ENCODE results near the gene SERPINA10.
A peak's percentile ranks its signal among the peaks of the same experiment; 100 is the strongest.

Gene SERPINA10, protein sequence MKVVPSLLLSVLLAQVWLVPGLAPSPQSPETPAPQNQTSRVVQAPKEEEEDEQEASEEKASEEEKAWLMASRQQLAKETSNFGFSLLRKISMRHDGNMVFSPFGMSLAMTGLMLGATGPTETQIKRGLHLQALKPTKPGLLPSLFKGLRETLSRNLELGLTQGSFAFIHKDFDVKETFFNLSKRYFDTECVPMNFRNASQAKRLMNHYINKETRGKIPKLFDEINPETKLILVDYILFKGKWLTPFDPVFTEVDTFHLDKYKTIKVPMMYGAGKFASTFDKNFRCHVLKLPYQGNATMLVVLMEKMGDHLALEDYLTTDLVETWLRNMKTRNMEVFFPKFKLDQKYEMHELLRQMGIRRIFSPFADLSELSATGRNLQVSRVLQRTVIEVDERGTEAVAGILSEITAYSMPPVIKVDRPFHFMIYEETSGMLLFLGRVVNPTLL

DNA sequence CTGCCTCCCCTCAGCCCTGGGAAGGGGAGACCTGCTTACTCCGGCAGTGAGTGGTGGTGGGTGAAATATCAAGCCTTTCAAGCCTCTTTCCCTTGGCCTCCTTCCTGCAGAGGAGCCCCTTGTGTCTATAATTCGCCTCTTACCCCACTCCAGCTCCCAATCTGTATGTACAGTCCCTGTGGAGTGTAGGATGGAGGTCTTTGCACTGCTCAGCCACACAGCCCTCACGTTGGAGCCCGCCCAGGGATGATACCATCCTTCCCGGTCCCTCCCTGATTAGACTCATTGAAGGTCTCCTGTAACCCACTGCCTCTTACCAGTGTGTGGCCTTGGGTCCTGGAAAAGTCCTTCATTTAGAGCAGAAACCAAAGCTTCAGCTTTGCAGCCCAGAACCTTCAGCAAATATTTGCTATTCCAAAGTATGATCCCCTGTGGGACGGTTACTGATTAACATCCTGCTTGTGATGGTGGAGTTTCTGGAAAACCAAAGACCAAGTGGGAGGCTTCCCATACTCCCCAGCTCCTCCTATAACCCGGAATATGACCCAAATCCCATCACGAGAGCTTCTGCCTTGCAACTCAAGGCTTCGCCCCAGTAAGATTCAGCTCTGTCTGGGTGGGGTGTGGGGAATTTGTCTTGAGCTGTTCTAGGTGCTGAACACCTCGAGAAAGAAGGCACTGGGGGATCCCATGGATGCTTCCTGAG, at the start of gene SERPINA10:
Gene SERPINA10 (minus strand): TSS at position 397 of the 706 bp plus-strand sequence. CDS start 2,675 bp downstream, outside the sequence.
- DNase-seq (ENCODE audit: low spot score): no peak

DNA sequence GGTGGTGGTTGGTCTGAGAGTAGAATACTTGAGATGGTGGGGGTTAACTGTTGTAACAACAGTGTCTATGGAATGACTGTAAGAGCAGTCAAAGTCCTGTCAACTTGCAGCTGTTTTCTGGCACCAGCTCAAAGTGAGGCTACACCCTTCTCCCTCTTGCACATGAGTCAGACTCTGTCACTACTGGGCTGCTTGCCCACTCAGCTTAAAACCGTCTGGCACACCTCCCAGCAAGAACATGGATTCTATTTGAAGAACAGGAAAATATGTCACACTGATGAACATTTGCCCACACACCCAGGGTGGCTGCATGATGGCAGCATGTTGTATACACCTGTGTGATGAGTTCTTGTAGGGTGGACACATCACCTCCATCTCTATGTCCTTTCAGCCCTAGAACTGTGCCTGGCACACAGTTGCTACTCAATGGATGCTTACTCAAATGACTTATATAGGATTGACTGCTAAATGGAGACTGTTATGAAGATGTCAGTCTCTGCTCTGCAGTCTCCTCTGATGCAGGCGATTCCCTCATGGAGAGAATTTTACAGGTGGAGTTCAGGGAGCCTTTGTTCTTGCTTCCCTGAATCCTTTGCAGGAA, 49.4 kb upstream of the SERPINA10 start:
- peak; percentile 17 for DNase-seq (ENCODE audit: low spot score)

DNA sequence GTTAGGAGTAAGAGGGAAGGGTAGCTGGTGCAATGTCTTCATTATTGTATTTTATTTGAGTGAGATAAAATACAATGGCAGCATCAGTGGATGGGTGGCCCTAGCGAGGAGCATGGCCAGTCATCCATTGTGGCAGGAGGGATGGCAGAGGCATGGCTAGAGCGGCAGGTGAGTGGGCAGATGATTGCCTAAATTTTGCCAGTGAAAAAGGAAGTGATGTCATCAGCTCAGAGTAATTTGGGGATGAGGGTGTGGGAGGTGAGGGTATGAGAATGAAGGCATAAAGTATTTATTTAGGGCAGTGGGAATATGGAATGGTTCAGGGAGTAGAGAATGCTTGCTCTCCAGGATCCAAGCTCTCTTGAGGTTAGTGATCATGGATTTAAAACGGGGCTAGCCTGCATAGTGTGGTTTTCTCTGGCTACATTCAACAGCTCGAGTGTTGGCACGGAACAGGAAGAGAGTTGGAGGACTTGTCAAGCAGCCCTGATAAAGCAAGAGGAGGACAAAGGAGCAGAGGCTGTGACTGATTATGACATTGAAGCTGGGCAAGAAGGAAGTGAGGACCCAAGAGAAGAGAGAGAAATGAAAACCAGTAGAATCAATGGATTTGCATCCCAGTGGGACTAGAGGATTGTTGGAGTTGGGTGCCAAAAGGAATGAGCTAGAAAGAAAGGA, 48.7 kb upstream of the SERPINA10 start:
- no peak for DNase-seq (ENCODE audit: low spot score)

DNA sequence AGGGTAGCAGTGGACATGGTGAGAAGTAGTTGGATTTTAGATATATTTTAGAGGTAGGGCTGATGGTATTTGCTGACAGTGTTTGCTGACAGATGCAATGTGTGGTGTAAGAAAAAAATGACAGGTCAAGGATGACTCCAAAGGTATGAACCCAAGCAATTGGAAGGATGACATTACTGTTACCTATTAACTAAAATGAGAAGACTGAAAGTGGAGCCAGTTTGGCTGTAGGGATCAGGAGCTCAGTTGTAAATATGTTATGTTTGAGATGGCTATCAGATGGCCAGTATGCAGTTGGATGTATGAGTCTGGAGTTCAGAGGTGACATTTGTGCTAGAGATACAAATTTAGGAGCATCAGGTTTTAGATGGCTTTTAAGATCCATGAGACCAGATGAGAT, 47.5 kb upstream of the SERPINA10 start:
- no peak for DNase-seq (ENCODE audit: low spot score)

DNA sequence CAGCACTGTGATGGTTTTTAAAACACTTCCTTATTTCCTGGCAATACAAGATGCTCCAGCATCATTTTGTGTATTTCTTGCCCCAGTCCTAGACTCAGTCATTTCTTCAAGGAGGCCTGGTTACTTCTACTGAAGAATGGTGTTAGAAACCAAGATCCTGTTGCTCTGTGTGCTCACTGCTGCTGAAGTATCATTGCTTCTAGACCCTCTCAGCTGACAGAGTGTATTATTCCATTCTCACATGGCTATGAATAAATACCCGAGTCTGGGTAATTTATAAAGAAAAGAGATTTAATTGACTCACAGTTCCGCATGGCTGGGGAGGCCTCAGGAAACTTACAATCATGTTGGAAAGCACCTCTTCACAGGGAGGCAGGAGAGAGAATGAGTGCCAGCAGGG, 45.0 kb upstream of the SERPINA10 start:
- DNase-seq (ENCODE audit: low spot score): no peak

DNA sequence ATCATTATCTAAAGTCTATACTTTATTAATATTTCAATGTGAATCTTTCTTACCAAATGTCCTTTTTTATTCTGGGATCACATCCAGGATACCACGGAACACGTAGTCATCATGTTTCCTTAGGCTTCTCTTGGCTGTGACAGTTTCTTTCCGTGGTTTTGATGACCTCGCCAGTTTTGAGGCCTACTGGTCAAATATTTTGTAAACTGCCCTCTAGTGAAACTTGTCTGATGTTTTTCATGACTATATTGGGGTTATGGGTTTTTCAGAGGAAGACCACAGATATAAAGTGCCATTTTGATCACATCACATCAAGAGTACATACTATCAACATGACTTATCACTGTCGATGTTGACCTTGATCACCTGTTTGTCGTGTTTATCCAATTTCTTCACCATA, 44.2 kb upstream of the SERPINA10 start:
- no peak for DNase-seq (ENCODE audit: low spot score)

DNA sequence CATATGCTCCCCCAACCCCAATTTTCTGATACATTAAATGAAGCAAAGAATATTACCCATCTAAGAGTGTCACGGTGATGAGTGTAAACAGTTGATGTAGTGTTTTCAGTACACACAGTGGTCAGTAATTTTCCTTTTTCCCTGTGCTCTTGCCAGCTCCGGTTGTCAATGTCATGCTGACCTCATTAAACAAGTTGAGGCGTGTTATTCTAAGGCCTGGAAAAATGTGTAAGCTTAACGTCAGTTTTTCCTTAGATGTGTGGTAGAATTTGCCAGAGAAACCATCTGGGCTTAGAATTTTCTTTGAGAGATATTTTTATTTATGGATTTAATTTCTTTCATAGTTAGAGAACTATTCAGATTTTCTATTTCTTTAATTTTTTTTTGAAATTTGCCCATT, 41.8 kb upstream of the SERPINA10 start:
- DNase-seq (ENCODE audit: low spot score): no peak

DNA sequence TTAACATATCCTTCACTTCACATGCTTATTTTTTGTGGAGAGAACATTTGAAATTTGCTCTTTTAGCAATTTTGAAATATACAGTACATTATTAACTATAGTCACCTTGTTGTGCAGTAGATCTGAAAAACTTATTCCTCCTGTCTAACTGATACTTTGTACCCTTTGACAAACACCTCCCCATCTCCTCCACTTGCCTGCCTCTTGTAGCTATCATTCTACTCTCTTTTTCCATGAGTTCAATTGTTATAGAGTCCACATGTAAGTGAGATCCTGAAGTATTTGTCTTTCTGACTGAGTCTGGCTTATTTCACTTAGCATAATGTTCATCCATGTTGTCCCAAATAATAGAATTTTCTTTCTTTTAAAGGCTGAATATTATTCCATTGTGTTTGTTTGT, 39.5 kb upstream of the SERPINA10 start:
- DNase-seq (ENCODE audit: low spot score): no peak

DNA sequence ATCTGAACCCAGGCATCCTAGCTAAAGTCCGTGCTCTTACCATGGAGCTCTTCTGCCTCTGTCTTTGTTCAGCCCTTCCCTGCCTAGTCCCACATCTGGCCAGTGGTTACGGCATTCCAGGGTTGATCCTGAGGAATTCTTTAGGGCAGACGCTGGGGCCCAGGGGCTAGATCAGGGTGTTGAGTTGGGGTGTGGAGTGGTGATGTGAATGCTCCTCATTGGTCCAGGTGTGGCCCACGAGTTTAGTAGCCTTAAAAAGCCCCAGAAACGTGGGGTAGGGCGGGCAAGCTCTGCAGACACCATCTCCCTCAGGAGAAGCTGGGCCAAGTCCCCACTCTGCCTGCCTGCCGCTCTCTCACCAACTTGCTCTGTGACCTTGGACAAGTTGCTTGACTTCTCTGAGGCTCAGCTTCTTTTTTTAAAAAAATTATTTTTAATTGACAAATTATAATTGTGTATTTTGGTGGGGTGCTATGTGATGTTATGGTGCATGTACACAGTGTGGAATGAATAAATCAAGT, 39.1 kb upstream of the SERPINA10 start:
- no peak for DNase-seq (ENCODE audit: low spot score)

DNA sequence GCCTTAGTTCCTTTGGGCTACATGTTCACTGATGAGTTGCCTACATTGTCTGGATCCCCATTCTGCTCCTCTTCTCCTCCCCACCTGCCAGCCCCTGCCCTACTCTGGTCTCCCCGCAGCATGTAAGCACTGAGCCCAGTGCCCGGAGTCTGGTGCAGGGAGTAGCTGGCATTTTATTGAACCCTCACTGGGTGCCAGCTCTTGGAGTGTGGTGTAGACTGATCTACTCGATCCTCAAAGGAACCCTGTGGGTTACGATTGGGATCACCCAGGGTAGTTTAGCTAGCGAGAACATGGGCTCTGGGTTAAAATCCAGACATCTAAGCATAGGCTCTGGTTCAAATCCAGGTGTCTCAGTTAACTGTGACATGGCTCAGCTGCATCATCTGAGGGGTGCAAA, 38.4 kb upstream of the SERPINA10 start:
- DNase-seq (ENCODE audit: low spot score): no peak

DNA sequence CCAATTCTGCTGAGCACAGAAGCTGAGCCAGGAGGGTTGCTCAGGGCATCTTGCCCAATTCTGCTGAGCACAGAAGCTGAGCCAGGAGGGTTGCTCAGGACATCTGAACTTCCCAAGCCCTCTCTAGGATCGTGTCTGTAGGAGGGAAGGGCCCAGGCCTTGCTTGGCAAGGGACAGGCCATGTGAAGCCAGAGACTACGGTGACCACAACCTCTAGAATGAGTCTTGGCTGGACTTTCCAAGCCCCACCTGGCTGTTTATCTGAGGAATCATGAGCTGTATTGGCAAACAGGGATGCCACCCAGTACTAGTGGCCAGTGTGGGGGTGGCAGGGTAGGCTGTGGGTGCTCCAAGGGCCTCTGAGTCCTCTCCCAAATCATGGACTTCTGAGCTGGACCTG, 37.8 kb upstream of the SERPINA10 start:
- no peak for DNase-seq (ENCODE audit: low spot score)

DNA sequence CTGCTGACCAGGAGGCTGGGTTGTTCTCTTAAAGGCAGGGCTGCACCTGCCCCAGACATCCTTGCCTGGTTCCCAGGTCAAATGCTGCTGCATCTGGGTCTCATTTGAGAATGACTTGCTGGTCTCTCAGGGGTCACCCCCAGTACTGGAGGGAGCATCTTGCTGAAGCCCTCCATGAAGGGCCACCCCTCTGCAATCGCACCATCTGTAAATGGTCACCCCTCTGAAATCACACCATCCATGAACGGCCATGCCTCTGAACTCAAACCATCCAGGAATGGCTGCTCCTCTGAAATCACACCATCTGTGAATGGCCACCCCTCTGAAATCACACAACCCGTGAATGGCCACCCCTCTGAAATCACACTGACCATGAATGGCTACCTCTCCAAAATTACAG, 37.4 kb upstream of the SERPINA10 start:
- no peak for DNase-seq (ENCODE audit: low spot score)

DNA sequence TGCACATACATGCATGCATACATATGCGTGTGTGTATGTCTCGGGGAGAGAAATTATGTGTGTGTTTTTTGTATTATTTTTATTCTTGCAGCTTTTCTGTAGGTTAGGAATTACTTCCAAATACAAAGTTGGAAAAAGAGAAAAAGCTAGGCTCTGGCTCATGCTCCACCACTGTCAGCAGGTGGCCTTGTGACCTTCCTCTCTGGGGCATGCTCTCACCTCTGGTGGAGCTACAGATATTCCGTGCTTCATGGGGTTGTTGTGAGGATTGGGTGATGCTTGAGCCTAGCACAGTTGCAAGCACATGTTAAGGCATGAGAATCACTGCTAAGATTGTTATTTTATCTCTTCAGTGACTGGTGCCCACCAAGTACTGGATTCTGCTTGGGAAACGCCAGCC, 36.8 kb upstream of the SERPINA10 start:
- no peak for DNase-seq (ENCODE audit: low spot score)

DNA sequence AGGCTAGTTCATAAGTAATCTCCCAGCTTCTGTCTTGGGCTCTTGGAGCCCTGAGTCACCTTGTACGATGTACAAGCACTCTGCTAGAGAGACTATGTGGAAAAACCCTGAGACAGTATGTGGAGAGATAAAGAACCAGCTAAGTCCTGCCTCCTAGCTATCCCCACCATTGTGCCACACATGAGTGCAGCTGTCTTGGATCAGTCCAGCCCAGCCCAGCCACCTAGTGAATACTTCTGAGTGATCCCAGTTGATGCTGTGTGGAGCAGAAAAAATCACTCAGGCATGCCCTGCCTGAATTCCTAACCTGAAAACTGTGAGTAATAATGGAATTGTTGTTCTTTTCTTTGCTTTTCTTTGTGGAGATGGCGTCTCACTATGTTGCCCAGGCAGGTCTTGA, 35.1 kb upstream of the SERPINA10 start:
- no peak for DNase-seq (ENCODE audit: low spot score)

DNA sequence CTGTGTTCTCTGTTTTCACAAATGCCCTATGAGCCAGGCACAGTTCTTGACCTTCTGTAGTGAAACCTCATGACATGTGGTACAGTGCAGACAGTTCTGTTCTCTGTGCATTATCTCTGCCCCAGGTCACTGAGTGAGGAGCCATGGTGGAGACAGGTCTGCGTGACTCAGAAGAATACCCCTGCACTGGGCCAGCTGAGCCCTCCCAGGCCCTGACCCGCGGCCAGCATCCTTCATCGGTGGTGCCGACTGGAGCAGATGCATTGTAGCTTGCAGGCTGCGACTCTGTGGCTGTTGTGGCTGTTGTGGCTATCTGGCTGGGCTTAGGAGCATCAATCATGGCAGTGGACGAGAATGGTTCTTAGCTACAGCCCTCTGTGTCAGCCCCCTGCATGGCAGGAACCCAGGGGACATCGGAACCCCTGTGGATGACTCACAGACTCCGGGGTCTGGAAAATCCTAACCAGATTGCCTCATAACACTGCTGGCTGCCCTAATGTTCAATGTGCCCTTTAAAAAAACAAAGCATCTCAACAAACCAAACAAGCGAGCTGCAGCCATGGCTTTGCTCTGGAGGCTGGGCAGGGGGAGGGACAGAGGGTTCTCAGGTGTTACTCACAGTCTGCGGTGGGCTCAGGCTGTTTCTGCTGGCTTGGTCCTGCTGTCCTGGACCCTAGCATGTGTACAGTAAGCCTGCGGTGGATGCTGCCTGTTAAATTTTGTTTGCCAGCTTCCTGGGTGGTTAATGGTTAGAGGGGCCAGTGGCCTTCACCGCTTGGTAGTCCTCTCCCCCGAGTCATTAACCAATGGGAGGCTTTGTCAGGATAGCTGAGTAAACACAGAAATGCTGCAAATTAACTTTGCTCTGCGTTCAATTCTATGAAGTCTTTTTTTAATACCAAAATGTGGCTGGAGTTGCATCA, 29.8 kb upstream of the SERPINA10 start, which contains the start of gene SERPINA6:
Gene SERPINA6 (minus strand): TSS at position 689 of the 923 bp plus-strand sequence. CDS start 8,688 bp downstream, outside the sequence.
- no peak for DNase-seq (ENCODE audit: low spot score)

DNA sequence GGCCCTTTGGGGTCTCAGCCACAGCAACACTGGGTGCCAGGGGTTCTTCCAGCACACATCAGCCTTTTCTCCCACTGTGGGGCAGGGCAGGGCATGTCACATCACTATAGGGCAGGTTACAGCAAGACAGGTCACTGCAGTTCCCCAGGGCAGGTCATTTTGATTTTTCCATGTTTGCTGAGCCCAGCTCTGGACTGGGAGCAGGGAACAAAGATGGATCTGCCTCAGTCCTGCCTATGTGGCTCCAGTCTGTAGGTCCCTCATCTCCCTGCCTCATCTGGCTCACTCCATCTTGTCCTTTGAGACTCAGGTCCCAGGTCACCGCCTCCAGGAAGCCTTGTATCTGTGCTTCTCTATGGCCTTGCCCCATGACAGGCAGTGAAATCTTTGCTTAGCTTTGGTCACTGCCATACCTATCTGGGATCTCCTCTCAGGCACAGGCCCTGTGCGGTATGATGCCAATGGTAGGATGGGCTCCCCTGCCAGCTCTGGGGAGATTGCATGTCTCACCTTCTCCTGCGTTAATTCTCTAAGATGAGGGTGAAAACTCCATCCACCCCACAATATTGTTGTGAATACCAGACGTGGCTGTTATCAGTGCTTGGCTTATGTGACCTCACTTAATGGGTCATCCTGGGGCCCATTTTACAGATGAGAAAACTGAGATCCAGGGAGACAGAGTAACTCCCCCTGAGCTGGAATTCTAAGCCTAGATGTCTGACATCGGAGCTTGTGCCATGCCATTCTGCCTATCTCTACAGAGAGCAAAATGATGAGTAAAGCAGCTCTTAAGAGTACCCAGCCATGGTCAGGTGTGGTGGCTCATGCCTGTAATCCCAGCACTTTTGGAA, 28.6 kb upstream of the SERPINA10 start:
- DNase-seq (ENCODE audit: low spot score): no peak

DNA sequence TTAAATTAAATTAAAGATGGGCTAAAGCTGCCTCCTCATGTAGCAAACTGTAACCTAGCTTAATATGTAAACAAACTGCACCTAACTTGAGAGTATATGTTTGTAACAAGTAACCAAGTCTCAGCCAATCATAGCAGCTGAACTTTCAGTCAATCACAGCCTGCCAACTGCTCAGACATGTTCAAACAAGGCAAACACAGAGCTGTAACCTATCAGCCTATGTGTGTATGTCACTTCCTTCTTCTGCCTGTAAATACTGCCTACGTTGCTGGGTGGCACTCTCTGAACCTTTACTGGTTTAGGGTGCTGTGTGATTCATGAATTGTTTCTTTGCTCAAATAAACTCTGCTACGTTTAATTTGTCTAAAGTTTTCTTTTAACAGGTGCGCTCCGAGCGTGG, 27.2 kb upstream of the SERPINA10 start:
- no peak for DNase-seq (ENCODE audit: low spot score)

DNA sequence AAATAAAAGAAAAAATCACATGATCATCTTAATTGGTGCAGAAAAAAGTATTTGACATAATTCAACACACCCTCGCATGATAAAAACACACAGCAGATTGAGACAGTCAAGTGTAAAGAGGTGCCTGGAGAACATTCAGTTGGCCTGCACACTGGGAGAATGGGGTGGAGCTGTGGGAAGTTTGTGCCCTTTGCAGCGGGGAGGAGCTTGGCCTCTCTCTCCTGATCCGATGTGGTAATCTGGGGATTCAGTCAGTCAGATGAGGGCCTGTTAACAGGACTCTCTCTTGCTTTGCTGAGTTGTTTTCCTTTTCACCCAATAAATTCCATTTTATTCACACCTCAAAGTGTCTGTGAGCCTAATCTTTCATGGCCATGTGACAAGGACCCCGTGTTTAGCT, 24.2 kb upstream of the SERPINA10 start:
- DNase-seq (ENCODE audit: low spot score): no peak

DNA sequence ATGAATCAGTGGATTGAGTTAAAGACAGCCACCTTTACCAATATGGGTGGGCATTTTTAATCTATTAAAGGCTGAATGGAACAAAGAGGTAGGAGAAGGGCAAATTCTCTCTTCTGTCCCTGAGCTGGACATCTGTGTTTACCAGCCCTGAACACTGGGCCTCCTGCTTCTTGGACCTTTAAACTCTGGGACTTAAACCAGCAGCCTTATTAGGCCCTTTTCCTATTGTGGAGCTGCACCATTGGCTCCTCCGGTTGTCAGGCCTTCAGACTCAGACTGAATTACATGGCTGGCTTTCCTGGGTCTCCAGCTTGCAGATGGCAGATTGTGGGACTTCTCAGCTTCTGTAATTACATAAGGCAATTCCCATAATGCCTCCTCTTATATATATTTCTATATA, 23.6 kb upstream of the SERPINA10 start:
- no peak for DNase-seq (ENCODE audit: low spot score)

DNA sequence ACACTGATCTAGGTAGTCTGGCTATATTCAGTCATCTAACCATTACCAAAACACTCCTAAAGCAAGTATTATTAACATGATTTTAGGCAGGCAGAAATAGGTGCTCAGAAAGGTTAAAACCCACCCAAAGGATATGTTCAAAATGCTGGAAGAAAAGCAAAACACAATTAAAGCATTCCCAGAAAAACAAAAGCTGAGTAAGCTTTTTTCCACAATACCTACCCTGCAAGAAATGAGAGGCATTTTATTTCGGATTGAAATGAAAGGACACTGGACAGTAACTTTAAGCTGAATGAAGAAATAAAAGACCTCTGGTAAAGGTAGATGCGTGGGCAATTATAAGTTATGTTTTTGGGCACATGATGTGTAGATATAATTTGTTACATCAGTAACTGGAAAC, 21.8 kb upstream of the SERPINA10 start:
- no peak for DNase-seq (ENCODE audit: low spot score)
